Iris pigment epithelial cell (primary cell): Measurements from ENCODE around the gene AP5Z1.

Experiments
- DNase-seq: peaks from one replicate; pipeline ENCODE4 v3.0.0-alpha.2; 2011; ENCODE audit warnings: low read depth

Gene AP5Z1

GRCh38 chr7:4766666-4767519 lies 8.5 kb upstream of the AP5Z1 start:
- DNase-seq: no peak

- no peak for DNase-seq
Observed at GRCh38 chr7:4768597-4769569, 6.5 kb upstream of the AP5Z1 start.

GRCh38 chr7:4769761-4770160 lies 5.7 kb upstream of the AP5Z1 start:
- peak; percentile 33 for DNase-seq

DNA sequence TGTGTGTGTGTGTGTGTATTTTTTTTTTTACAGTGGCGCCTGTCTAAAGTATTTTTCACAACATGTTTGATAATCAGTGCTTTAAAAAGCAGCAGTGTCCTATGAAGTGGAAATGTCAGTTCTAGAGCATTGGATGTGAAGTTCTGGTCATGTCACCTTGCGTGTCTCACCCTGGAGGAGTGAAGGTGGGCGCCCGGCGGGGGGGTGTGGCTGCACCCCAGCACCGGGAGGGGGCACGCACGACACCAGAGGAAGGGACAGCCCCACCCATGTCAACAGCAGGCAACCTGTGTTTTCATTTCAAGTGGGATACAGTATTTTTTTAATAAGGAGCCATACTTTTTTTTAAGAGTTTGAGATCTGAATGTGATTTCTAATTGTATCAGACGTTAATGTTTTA lies 4.5 kb upstream of the AP5Z1 start:
- DNase-seq: no peak

DNA sequence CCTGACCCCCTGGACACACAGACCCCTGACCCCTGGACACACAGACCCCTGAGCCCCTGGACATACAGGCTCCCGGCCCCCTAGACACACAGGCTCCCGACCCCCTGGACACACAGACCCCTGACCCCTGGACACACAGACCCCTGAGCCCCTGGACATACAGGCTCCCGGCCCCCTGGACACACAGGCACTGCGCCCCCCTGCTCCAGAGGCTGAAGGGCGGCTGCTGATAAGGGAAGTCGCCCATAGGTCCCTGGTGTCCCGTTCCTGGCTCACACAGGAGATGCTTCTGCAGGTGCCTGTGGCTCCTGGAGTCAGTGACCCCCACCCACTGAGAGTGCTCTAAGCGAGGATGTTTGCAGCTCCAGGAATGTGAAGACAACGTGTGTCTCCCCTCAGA lies 3.7 kb upstream of the AP5Z1 start:
- DNase-seq: no peak

DNA sequence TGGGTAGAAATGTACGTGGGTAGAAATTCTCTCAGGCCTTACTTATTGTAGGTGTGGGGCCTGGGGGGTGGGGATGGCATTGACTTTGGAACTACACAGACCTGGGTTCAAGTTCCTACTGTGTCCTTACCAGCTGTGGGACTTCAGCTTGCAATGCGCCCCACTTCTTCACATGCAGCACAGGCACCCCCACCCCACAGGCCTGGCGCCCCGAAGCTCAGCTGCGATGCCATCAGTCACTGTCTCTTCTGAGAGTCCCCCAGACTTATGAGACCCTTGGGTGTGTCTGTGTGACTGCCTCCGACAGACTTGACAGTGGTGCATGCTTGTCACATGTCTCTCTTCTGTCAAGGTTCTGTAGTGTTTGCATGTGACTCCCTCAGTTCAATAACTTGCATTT lies 3.1 kb upstream of the AP5Z1 start:
- no peak for DNase-seq

DNA sequence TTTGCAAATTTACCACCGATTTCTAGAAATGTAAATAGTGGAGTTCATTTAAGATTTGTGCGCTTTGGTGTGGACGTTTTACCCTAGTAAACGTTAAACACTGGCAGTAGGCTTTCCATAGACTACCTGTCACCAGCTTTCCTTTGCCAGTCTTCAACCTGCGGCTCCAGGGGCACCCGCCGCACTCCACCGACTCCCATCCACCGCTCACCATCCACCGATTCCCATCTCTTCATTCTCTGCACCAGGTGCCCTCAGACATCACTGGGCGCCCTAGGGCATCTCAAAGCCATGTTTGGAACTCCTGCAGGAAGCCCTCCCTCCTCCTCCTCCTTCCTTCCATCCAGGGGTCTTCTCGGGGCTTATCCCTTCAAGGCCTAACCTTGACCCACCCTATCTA lies 1.4 kb upstream of the AP5Z1 start:
- DNase-seq: no peak

GRCh38 chr7:4774658-4775249 lies 669 bp upstream of the AP5Z1 start:
- peak; percentile 82 for DNase-seq

DNA sequence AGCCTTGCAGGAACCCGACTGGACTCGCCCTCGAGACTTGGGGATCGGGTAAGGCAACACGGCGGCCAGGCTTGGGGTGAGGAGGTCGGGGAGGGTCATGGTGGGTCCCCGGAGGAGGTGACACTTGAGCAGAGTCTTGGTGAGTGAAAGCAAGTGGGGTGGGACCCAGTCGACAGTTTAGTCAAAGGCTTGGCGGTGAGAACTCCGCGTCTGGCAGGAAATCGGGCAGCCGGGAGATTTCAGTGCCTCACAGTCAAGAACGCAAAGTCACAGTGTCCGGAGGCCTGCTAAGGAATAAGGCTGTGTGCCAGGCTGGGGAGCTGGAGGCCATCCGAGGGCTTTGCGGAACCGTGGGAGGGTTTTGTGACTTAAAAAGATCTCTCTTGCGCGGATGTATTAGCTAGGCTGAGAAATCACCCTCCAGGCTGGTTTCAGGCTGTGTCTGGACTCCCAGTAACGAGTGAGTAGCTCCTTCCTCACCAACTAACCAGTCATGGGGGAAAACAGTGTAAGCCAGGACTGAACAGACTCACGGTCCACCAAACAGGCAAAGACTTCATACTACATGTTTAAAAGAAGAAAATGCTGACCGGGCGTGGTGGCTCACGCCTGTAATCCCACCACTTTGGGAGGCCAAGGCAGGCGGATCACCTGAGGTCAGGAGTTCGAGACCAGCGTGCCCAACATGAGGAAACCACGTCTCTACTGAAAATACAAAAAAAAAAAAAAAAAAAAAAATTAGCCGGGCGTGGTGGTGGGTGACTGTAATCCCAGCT lies 613 bp downstream of the AP5Z1 start:
- DNase-seq: peak; percentile 70

DNA sequence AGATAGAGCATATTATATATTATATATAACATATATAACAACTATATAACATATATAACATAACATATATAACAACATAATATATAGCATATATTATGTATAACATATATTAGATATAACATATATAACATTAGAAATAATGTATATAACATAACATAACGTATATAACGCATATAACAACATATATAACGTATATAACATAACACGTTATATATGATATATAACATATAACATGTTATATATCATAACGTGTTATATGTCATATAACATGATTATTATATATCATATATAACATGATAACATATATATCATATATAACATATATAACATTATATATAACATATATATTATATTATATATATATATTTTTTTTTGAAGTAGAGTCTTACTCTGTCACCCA lies 3.7 kb downstream of the AP5Z1 start:
- no peak for DNase-seq

DNA sequence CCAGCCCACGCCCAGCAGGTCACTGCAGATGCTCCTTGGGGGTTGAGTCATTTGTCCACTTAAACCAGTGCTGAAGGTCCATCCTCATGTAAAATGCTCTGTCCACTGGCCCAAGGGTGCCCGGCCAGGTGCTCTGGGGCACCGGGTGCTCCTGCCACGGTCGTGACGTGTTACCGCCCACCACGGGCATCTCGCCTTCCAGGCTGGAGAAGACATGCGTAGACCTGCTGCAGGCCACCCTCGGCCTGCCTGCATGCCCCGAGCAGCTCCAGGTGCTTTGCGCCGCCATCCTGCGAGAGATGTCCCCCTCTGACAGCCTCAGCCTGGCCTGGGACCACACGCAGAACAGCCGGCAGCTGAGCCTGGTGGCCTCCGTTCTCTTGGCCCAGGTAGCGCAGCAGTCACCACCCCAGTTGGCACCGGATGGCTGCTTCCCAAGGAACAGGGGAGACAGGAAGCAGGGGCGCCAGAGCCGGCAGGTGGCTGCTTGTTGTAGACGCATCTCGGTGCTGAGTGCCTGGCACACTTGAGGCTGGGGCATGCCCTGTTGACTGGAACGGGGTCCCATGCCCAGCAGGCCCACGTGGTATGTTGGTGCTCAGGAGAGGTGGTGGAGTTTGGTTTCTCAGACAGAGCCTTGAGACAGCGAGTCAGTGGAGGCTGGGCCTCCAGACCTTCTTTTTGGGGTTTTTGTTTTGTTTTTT lies 6.1 kb downstream of the AP5Z1 start:
- DNase-seq: no peak

- DNase-seq: no peak
Observed at GRCh38 chr7:4782333-4783291, 7.2 kb downstream of the AP5Z1 start.

- no peak for DNase-seq
Observed at GRCh38 chr7:4783292-4783652, 7.8 kb downstream of the AP5Z1 start.

- DNase-seq: no peak
Observed at GRCh38 chr7:4783762-4784351, 8.4 kb downstream of the AP5Z1 start.

GRCh38 chr7:4784799-4785198 lies 9.4 kb downstream of the AP5Z1 start:
- no peak for DNase-seq

DNA sequence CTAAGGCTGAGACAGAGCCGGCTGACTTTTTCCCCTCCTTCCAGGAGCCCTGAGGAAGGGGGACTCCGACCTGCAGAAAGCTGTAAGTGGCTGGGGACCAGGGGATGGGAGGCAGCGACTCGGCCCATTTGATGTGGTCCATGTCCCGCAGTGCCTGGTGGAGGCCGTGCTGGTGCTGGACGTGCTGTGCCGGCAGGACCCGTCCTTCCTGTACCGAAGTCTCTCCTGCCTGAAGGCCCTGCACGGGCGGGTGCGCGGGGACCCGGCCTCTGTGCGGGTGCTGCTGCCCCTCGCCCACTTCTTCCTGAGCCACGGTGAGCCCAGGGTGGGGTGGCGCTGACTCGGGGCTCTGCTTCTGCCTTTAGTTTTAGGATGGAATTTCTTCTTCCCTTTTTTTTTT lies 9.9 kb downstream of the AP5Z1 start:
- DNase-seq: no peak

- no peak for DNase-seq
Observed at GRCh38 chr7:4786015-4786414, 10.6 kb downstream of the AP5Z1 start.

DNA sequence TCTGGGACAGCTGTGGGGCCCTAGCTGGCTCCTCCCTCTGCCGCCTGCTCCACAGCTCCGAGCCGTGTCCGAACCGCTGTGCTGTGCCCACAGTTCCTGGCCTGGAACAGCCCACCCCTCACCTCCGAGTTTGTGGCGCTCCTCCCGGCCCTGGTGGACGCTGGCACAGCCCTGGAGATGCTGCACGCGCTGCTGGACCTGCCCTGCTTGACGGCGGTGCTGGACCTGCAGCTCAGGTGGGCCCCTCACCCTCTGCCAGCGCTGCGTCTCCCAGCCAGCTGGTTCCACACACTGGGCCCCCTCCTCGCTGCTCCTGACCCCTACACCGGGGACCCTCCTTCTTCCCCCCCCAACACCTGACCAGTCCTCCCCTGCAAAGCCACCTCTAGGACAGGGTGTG lies 12.1 kb downstream of the AP5Z1 start:
- no peak for DNase-seq

DNA sequence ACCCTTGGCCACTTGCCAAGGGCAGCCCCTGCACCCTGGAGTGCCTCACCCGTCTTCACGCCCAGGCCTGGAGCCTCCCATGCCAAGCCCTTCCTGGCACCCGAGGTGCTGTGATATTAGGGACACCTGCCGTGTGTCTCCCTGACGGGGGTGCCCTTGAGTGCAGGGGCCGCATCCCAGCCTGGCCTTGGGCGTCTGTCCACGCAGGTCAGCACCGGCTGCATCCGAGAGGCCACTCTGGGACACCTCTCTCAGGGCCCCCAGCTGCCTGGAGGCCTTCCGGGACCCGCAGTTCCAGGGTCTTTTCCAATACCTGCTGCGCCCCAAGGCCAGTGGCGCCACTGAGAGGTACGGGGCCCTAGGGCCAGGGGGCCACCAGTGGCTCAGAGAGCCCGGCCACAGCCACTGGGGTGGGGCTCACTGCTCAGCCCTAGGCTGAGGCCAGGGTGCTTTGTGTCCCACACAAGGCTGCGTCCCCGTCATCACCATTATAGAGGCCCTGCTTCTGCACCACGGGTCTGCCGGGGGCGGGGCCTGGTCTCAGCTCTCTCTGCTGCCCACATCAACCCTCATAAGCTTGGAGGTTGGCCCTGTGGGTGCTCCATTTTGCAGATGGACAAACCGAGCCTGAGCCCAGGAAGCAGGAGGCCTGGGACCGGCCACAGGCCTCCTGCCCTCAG lies 12.7 kb downstream of the AP5Z1 start:
- DNase-seq: no peak
